Measurements from ENCODE around the gene ENPP4.

The ENPP4 gene

GRCh38 chr6:46190889-46191288, 61.1 kb downstream of the ENPP4 start:
- no peak overlapping the region for H3K27ac ChIP-seq

GRCh38 chr6:46191961-46192360, 62.2 kb downstream of the ENPP4 start:
- H3K4me3 ChIP-seq: no peak overlapping the region
- no peak overlapping the region for H3K27ac ChIP-seq

More at GRCh38 chr6:46190889-46191288, 61.1 kb downstream of the ENPP4 start:
- no peak overlapping the region for H3K4me3 ChIP-seq

All from skin epidermis (tissue), 12 donors.